HG02981 (cell line): ENCODE data around the gene RAD51.
"Not testable (repeated sequence)": the region's sequence is repeated elsewhere in the genome, so short reads cannot be mapped to it uniquely, and the experiment has no call there.

Experiments
- ATAC-seq: cut with Tn5 transposase; IDR thresholded peaks from one replicate; pipeline ENCODE4 v1.9.1; 2021; ENCODE audit warnings: mild to moderate bottlenecking, moderate library complexity; ENCODE audit not compliant: unreplicated experiment

RAD51 gene

GRCh38 chr15:40694688-40695468 is at the start of gene RAD51:
TSS of gene RAD51 (plus strand) at chr15:40695174. CDS start at chr15:40698759, 3,585 bp downstream.
- peak; percentile 83 for ATAC-seq

GRCh38 chr15:40647523-40647922 is 47.5 kb upstream of the RAD51 start:
- no peak for ATAC-seq

- no peak for ATAC-seq
Measured at GRCh38 chr15:40650479-40650878, 44.5 kb upstream of the RAD51 start.

GRCh38 chr15:40660686-40661085 is 34.3 kb upstream of the RAD51 start:
- ATAC-seq = no peak

- no peak for ATAC-seq
Measured at GRCh38 chr15:40664909-40665308, 30.1 kb upstream of the RAD51 start.

- not testable (repeated sequence) for ATAC-seq
Measured at GRCh38 chr15:40676290-40676689, 18.7 kb upstream of the RAD51 start.

GRCh38 chr15:40676906-40677305 is 18.1 kb upstream of the RAD51 start:
- not testable (repeated sequence) for ATAC-seq

GRCh38 chr15:40680151-40680550 is 14.8 kb upstream of the RAD51 start:
- ATAC-seq = no peak

GRCh38 chr15:40680959-40681358 is 14.0 kb upstream of the RAD51 start:
- not testable (repeated sequence) for ATAC-seq

GRCh38 chr15:40684381-40684780 is 10.6 kb upstream of the RAD51 start:
- no peak for ATAC-seq

GRCh38 chr15:40685376-40685775 is 9.6 kb upstream of the RAD51 start:
- no peak for ATAC-seq

- ATAC-seq = no peak
Measured at GRCh38 chr15:40688932-40689799, 5.8 kb upstream of the RAD51 start.

GRCh38 chr15:40691737-40692136 is 3.2 kb upstream of the RAD51 start:
- ATAC-seq = no peak

GRCh38 chr15:40693904-40694687 is 878 bp upstream of the RAD51 start:
- ATAC-seq = peak; percentile 3

GRCh38 chr15:40695469-40695890 is 506 bp downstream of the RAD51 start:
- peak; percentile 27 for ATAC-seq

- ATAC-seq = no peak
Measured at GRCh38 chr15:40696228-40696627, 1.3 kb downstream of the RAD51 start.

- ATAC-seq = no peak
Measured at GRCh38 chr15:40697916-40698315, 2.9 kb downstream of the RAD51 start.

- ATAC-seq = no peak
Measured at GRCh38 chr15:40702077-40702476, 7.1 kb downstream of the RAD51 start.

GRCh38 chr15:40706121-40706520 is 11.1 kb downstream of the RAD51 start:
- no peak for ATAC-seq

- no peak for ATAC-seq
Measured at GRCh38 chr15:40714144-40714543, 19.2 kb downstream of the RAD51 start.

- ATAC-seq = no peak
Measured at GRCh38 chr15:40716165-40716564, 21.2 kb downstream of the RAD51 start.
